HEK293 (cell line): ENCODE data around the gene IGF2BP1.

Experiments used
- TCF7L2 ChIP-seq: IDR thresholded peaks from 2 replicates; pipeline ENCODE4 v1.6.1; 2011; ENCODE audit warnings: low read depth, mild to moderate bottlenecking, inconsistent platforms, low read length, moderate library complexity, borderline replicate concordance
- YY1 ChIP-seq: fragments of 450-650 bp; formaldehyde crosslinking; IDR thresholded peaks from 2 replicates; pipeline ENCODE4 v1.5.1; 2018; ENCODE audit warnings: missing biosample characterization, missing genetic modification characterization
- ZBTB21 ChIP-seq: fragments of 450-650 bp; formaldehyde crosslinking; IDR thresholded peaks from 2 replicates; pipeline ENCODE4 v1.5.1; 2017; ENCODE audit warnings: missing biosample characterization, missing genetic modification characterization
- ZNF16 ChIP-seq: fragments of 450-650 bp; formaldehyde crosslinking; IDR thresholded peaks from 2 replicates; pipeline ENCODE4 v1.5.1; 2016; ENCODE audit warnings: low read depth, missing biosample characterization, missing genetic modification characterization
- ZNF174 ChIP-seq: fragments of 450-650 bp; formaldehyde crosslinking; IDR thresholded peaks from 2 replicates; pipeline ENCODE4 v1.5.0; 2017; ENCODE audit warnings: missing biosample characterization, mild to moderate bottlenecking, missing genetic modification characterization
- ZNF24 ChIP-seq: fragments of 450-650 bp; formaldehyde crosslinking; IDR thresholded peaks from 2 replicates; pipeline ENCODE4 v1.5.1; 2016; ENCODE audit warnings: missing biosample characterization, missing genetic modification characterization
- ZNF558 ChIP-seq: fragments of 450-650 bp; formaldehyde crosslinking; IDR thresholded peaks from 2 replicates; pipeline ENCODE4 v1.5.1; 2016; ENCODE audit warnings: missing biosample characterization, missing genetic modification characterization
- TF ChIP-seq, protein P1 (sequence below): fragments of 450-650 bp; formaldehyde crosslinking; IDR thresholded peaks from 2 replicates; pipeline ENCODE4 v1.5.1; 2016; ENCODE audit warnings: missing biosample characterization, missing genetic modification characterization
- TF ChIP-seq, protein P2 (sequence below): fragments of 450-650 bp; formaldehyde crosslinking; IDR thresholded peaks from 2 replicates; pipeline ENCODE4 v1.5.1; 2017; ENCODE audit warnings: missing biosample characterization, missing genetic modification characterization
- TF ChIP-seq, protein P3 (sequence below): sonication (generic); formaldehyde crosslinking; IDR thresholded peaks from 2 replicates; pipeline ENCODE4 v1.8.1; 2022; ENCODE audit warnings: mild to moderate bottlenecking, moderate library complexity, missing genetic modification reagents
- TF ChIP-seq, protein P4 (sequence below): fragments of 450-650 bp; formaldehyde crosslinking; IDR thresholded peaks from 2 replicates; pipeline ENCODE4 v1.5.1; 2016; ENCODE audit warnings: missing biosample characterization, missing genetic modification characterization
- TF ChIP-seq, protein P5 (sequence below): fragments of 450-650 bp; formaldehyde crosslinking; IDR thresholded peaks from 2 replicates; pipeline ENCODE4 v1.5.1; 2017; ENCODE audit warnings: missing biosample characterization, mild to moderate bottlenecking, missing genetic modification characterization, moderate library complexity

DNA sequence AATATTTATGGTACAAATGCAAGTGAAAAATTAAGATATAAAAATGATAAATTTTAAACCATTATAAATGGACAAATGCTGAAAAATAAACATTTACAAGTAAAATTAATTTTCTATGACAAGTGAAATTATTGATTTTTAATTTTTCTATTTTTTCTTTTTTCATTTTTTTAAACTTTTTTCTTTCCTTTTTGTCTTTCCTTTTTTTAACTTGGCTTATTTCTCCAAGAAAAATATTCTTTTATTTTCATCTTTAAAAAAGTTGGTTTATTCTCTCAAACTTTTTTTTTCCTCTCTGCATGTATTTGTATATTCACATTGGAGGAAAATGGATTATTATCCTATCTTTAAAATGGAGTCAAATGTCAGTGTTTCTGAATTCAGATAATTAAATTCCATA lies 3.9 kb upstream of the IGF2BP1 start:
- TF ChIP-seq ZNF174 (tag by site-specific recombination): no peak
- TF ChIP-seq, protein P1, sequence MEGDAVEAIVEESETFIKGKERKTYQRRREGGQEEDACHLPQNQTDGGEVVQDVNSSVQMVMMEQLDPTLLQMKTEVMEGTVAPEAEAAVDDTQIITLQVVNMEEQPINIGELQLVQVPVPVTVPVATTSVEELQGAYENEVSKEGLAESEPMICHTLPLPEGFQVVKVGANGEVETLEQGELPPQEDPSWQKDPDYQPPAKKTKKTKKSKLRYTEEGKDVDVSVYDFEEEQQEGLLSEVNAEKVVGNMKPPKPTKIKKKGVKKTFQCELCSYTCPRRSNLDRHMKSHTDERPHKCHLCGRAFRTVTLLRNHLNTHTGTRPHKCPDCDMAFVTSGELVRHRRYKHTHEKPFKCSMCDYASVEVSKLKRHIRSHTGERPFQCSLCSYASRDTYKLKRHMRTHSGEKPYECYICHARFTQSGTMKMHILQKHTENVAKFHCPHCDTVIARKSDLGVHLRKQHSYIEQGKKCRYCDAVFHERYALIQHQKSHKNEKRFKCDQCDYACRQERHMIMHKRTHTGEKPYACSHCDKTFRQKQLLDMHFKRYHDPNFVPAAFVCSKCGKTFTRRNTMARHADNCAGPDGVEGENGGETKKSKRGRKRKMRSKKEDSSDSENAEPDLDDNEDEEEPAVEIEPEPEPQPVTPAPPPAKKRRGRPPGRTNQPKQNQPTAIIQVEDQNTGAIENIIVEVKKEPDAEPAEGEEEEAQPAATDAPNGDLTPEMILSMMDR (tag by site-specific recombination): no peak
- TF ChIP-seq YY1 (tag by site-specific recombination): no peak
- TF ChIP-seq ZNF558 (tag by site-specific recombination): no peak
- TF ChIP-seq, protein P2, sequence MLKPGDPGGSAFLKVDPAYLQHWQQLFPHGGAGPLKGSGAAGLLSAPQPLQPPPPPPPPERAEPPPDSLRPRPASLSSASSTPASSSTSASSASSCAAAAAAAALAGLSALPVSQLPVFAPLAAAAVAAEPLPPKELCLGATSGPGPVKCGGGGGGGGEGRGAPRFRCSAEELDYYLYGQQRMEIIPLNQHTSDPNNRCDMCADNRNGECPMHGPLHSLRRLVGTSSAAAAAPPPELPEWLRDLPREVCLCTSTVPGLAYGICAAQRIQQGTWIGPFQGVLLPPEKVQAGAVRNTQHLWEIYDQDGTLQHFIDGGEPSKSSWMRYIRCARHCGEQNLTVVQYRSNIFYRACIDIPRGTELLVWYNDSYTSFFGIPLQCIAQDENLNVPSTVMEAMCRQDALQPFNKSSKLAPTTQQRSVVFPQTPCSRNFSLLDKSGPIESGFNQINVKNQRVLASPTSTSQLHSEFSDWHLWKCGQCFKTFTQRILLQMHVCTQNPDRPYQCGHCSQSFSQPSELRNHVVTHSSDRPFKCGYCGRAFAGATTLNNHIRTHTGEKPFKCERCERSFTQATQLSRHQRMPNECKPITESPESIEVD (tag by site-specific recombination): no peak
- no peak for TF ChIP-seq ZNF16 (tag by site-specific recombination)
- TF ChIP-seq, protein P3, sequence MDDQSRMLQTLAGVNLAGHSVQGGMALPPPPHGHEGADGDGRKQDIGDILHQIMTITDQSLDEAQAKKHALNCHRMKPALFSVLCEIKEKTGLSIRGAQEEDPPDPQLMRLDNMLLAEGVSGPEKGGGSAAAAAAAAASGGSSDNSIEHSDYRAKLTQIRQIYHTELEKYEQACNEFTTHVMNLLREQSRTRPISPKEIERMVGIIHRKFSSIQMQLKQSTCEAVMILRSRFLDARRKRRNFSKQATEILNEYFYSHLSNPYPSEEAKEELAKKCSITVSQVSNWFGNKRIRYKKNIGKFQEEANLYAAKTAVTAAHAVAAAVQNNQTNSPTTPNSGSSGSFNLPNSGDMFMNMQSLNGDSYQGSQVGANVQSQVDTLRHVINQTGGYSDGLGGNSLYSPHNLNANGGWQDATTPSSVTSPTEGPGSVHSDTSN (CRISPR knock-in tag): no peak
- TF ChIP-seq, protein P4, sequence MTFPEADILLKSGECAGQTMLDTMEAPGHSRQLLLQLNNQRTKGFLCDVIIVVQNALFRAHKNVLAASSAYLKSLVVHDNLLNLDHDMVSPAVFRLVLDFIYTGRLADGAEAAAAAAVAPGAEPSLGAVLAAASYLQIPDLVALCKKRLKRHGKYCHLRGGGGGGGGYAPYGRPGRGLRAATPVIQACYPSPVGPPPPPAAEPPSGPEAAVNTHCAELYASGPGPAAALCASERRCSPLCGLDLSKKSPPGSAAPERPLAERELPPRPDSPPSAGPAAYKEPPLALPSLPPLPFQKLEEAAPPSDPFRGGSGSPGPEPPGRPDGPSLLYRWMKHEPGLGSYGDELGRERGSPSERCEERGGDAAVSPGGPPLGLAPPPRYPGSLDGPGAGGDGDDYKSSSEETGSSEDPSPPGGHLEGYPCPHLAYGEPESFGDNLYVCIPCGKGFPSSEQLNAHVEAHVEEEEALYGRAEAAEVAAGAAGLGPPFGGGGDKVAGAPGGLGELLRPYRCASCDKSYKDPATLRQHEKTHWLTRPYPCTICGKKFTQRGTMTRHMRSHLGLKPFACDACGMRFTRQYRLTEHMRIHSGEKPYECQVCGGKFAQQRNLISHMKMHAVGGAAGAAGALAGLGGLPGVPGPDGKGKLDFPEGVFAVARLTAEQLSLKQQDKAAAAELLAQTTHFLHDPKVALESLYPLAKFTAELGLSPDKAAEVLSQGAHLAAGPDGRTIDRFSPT (tag by site-specific recombination): no peak
- TF ChIP-seq ZNF24: no peak
- TF ChIP-seq, protein P5, sequence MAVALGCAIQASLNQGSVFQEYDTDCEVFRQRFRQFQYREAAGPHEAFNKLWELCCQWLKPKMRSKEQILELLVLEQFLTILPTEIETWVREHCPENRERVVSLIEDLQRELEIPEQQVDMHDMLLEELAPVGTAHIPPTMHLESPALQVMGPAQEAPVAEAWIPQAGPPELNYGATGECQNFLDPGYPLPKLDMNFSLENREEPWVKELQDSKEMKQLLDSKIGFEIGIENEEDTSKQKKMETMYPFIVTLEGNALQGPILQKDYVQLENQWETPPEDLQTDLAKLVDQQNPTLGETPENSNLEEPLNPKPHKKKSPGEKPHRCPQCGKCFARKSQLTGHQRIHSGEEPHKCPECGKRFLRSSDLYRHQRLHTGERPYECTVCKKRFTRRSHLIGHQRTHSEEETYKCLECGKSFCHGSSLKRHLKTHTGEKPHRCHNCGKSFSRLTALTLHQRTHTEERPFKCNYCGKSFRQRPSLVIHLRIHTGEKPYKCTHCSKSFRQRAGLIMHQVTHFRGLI (tag by site-specific recombination): no peak
- TF ChIP-seq ZBTB21 (tag by site-specific recombination): no peak
- TF ChIP-seq TCF7L2: no peak
